SK-N-SH (cell line): ENCODE results near the gene TMEM198. TPM values are rescaled to one million over a fixed set of nuclear protein-coding genes. Genes with fewer than 3 reads are reported as not detected.

Experiments used
- CTCF ChIA-PET: fragments of 300-600, 350-600 bp; formaldehyde crosslinking; extraction: SDS; loops from one replicate; lab custom pipeline; 2021; lab: Yijun Ruan, JAX
- POLR2A ChIA-PET: fragments of 350-600 bp; sonication (Branson Sonifier 250); formaldehyde crosslinking; extraction: SDS; loops from one replicate; lab custom pipeline; 2020; ENCODE audit warnings: antibody characterized with exemption, inconsistent platforms; lab: Yijun Ruan, JAX
- DNase-seq: peaks from one replicate; pipeline ENCODE4 v3.0.0; 2012
- H2AFZ ChIP-seq: fragments of 200-600 bp; sonication (generic); 2 replicates; pipeline ENCODE4 v1.8.1; 2016; ENCODE audit warnings: antibody characterized with exemption, mild to moderate bottlenecking, low read depth
- H3F3A ChIP-seq: fragments of 200-600 bp; sonication (generic); replicated peaks from 2 replicates; pipeline ENCODE3; 2016; ENCODE audit warnings: antibody characterized with exemption, mild to moderate bottlenecking; ENCODE audit not compliant: insufficient read depth
- H3K27ac ChIP-seq, 2 experiments: fragments of 200-500 bp in 1 of 2; fragments of 200-600 bp in 1 of 2; sonication (Bioruptor generic) in 1 of 2; sonication (generic), shearing (Covaris generic) in 1 of 2; 2 replicates each; pipeline versions ENCODE4 v1.5.1 to v1.6.1; 2014 to 2016; ENCODE audit warnings: low read depth in 2 of 2, inconsistent platforms in 1 of 2, low read length in 1 of 2, mild to moderate bottlenecking in 1 of 2, mixed read lengths in 1 of 2
- H3K27me3 ChIP-seq: fragments of 200-600 bp; sonication (generic), shearing (Covaris generic); 2 replicates; pipeline ENCODE4 v1.6.1; 2016; ENCODE audit warnings: mixed run types; ENCODE audit not compliant: insufficient read depth
- H3K36me3 ChIP-seq, 2 experiments: fragments of 200-500 bp in 1 of 2; fragments of 200-600 bp in 1 of 2; sonication (Bioruptor generic) in 1 of 2; sonication (generic) in 1 of 2; replicated peaks in 1 of 2; 2 replicates each; pipeline versions ENCODE3 to v1.5.1; 2014 to 2016; ENCODE audit warnings: low read length in 1 of 2, mild to moderate bottlenecking in 1 of 2; ENCODE audit not compliant: insufficient read depth in 2 of 2, control insufficient read depth in 1 of 2
- H3K4me1 ChIP-seq, 2 experiments: fragments of 200-500 bp in 1 of 2; fragments of 200-600 bp in 1 of 2; sonication (Bioruptor generic) in 1 of 2; sonication (generic), shearing (Covaris generic) in 1 of 2; 2 replicates each; pipeline versions ENCODE4 v1.5.1 to v1.6.1; 2014 to 2016; ENCODE audit warnings: low read depth in 1 of 2, low read length in 1 of 2, mixed run types in 1 of 2; ENCODE audit not compliant: insufficient read depth in 2 of 2, control insufficient read depth in 1 of 2
- H3K4me2 ChIP-seq: fragments of 200-600 bp; sonication (generic), shearing (Covaris generic); 2 replicates; pipeline ENCODE4 v1.6.1; 2017; ENCODE audit warnings: mixed run types
- H3K4me3 ChIP-seq, 2 experiments: fragments of 200-500 bp in 1 of 2; fragments of 200-600 bp in 1 of 2; sonication (Bioruptor generic) in 1 of 2; sonication (generic), shearing (Covaris generic) in 1 of 2; 2 replicates each; pipeline versions ENCODE4 v1.5.1 to v1.8.1; 2014 to 2016; ENCODE audit warnings: low read depth in 2 of 2, inconsistent platforms in 1 of 2, low read length in 1 of 2, mild to moderate bottlenecking in 1 of 2, mixed read lengths in 1 of 2, moderate library complexity in 1 of 2
- H3K79me2 ChIP-seq: fragments of 200-600 bp; sonication (generic); 2 replicates; pipeline ENCODE4 v1.8.1; 2017; ENCODE audit warnings: mild to moderate bottlenecking; ENCODE audit not compliant: insufficient read depth
- H3K9ac ChIP-seq: fragments of 200-600 bp; sonication (generic); 2 replicates; pipeline ENCODE4 v1.6.1; 2017; ENCODE audit warnings: mixed run types
- H3K9me2 ChIP-seq: fragments of 200-600 bp; sonication (generic); 2 replicates; pipeline ENCODE4 v1.6.1; 2017; ENCODE audit warnings: mixed run types
- H3K9me3 ChIP-seq: fragments of 200-600 bp; sonication (generic); 2 replicates; pipeline ENCODE4 v1.6.1; 2017; ENCODE audit warnings: mixed run types, mild to moderate bottlenecking, moderate library complexity
- H4K20me1 ChIP-seq: fragments of 200-600 bp; sonication (generic); 2 replicates; pipeline ENCODE4 v1.6.1; 2017; ENCODE audit warnings: mild to moderate bottlenecking, mixed run types; ENCODE audit not compliant: insufficient read depth
- CTCF ChIP-seq: fragments of 200-600 bp; sonication (generic); IDR thresholded peaks from 2 replicates; pipeline ENCODE4 v1.6.1; 2017; ENCODE audit warnings: antibody characterized with exemption, mild to moderate bottlenecking, moderate library complexity
- FOSL2 ChIP-seq: IDR thresholded peaks from 2 replicates; pipeline ENCODE4 v1.4.0; 2012; ENCODE audit warnings: low read depth, mild to moderate bottlenecking, moderate library complexity, borderline replicate concordance
- FOXJ3 ChIP-seq: sonication (generic); formaldehyde crosslinking; IDR thresholded peaks from 2 replicates; pipeline ENCODE4 v1.5.1; 2020; ENCODE audit warnings: mild to moderate bottlenecking, missing genetic modification reagents
- GABPA ChIP-seq: IDR thresholded peaks from 2 replicates; pipeline ENCODE4 v1.4.0; 2012; ENCODE audit warnings: low read depth, mild to moderate bottlenecking
- GATA2 ChIP-seq: sonication (generic); formaldehyde crosslinking; IDR thresholded peaks from 2 replicates; pipeline ENCODE4 v1.5.0; 2020; ENCODE audit warnings: mild to moderate bottlenecking, missing genetic modification reagents
- IRF3 ChIP-seq: fragments of 150-350 bp; IDR thresholded peaks from 2 replicates; pipeline ENCODE4 v1.6.1; 2016; ENCODE audit warnings: mild to moderate bottlenecking, low read depth, low read length
- JUND ChIP-seq: IDR thresholded peaks from 2 replicates; pipeline ENCODE4 v1.4.0; 2012
- MAX ChIP-seq: IDR thresholded peaks from 2 replicates; pipeline ENCODE4 v1.4.0; 2012; ENCODE audit warnings: low read depth
- MXI1 ChIP-seq: IDR thresholded peaks from 2 replicates; pipeline ENCODE4 v1.6.1; 2012; ENCODE audit warnings: mild to moderate bottlenecking, low read depth, low read length, improper control_type of control experiment
- NRF1 ChIP-seq: IDR thresholded peaks from 2 replicates; pipeline ENCODE4 v1.6.1; 2012; ENCODE audit warnings: low read depth, mild to moderate bottlenecking, low read length
- PBX3 ChIP-seq: IDR thresholded peaks from 2 replicates; pipeline ENCODE4; 2012
- RCOR1 ChIP-seq: fragments of 150-350 bp; IDR thresholded peaks from 2 replicates; pipeline ENCODE4 v1.6.1; 2017; ENCODE audit warnings: antibody characterized with exemption, low read length
- REST ChIP-seq: IDR thresholded peaks from 2 replicates; pipeline ENCODE4 v1.6.1; 2012; ENCODE audit warnings: mild to moderate bottlenecking, low read depth, low read length, moderate library complexity
- RXRA ChIP-seq: IDR thresholded peaks from 2 replicates; pipeline ENCODE4 v1.4.0; 2012; ENCODE audit warnings: low read depth, mild to moderate bottlenecking, borderline replicate concordance
- SIN3A ChIP-seq: IDR thresholded peaks from 2 replicates; pipeline ENCODE4 v1.6.1; 2012; ENCODE audit warnings: low read depth, mild to moderate bottlenecking, low read length, moderate library complexity, borderline replicate concordance
- TCF12 ChIP-seq: IDR thresholded peaks from 2 replicates; pipeline ENCODE4 v1.4.0; 2012
- USF1 ChIP-seq: IDR thresholded peaks from 2 replicates; pipeline ENCODE4 v1.4.0; 2012; ENCODE audit warnings: low read depth, borderline replicate concordance
- WGBS: methylation state at CpG from one replicate; pipeline ENCODE4 v1.1.6; 2017; ENCODE audit warnings: low lambda C conversion rate; 5-methylcytosine and 5-hydroxymethylcytosine counted together
- polyA plus RNA-seq, 3 experiments: library from polyadenylated mRNA; depleted of rRNA; stranded (reverse); fragments of >200 nt; gene quantifications; 2 replicates each; pipeline ENCODE4 v1.2.3, GENCODE V29; 2012

TMEM198 gene
- polyA plus RNA-seq, 1 of the 3 experiments (the other 2 are of a cell fraction), result 4.7 TPM

- TF ChIP-seq REST (no peak), MAX (peak; percentile 31; the same call in 1 of the 2 replicates), RCOR1 (no peak; the same call in 1 of the 2 replicates), FOSL2 (no peak), MXI1 (peak; percentile 95), SIN3A (no peak), PBX3 (no peak), CTCF (no peak)
Measured at GRCh38 chr2:219514196-219514761, 29.5 kb upstream of the TMEM198 start, which contains the start of gene ASIC4 (continued).

GRCh38 chr2:219514836-219515235 is 29.0 kb upstream of the TMEM198 start:
- Histone ChIP-seq H3K79me2 (no peaks in the 10 kb centered on the region), H3K27ac (peak overlapping the region in 1 of 2 experiments; percentile 96; a peak in 2 of 4 replicates), H3K9ac (no peak overlapping the region), H3K9me2 (no peaks in the 10 kb centered on the region), H3K4me3 (peak overlapping the region in 1 of 2 experiments; percentile 29; a peak in 1 of 4 replicates), H3K4me2 (no peak overlapping the region), H2AFZ (no peak overlapping the region), H3K9me3 (no peaks in the 10 kb centered on the region), H4K20me1 (no peaks in the 10 kb centered on the region), H3K4me1 (peaks cover 0 to 94% of the 10 kb centered on the region in 2 experiments; a peak in 2 of 4 replicates), H3K36me3 (no peaks in the 10 kb centered on the region), H3F3A (no peaks in the 10 kb centered on the region), H3K27me3 (peaks cover 33% of the 10 kb centered on the region)
- DNase-seq, result no peak
- TF ChIP-seq REST (no peak), GATA2 (no peak), NRF1 (no peak), FOXJ3 (no peak), SIN3A (no peak), USF1 (no peak), TCF12 (no peak), GABPA (no peak), RXRA (no peak), JUND (no peak), IRF3 (no peak)
- CTCF ChIA-PET, result interaction anchor here (2.1 to 62.1 kb wide), 4 partner anchors 0 to 112 kb away, joined by 6 to 2824 read pairs (median 1418); partner anchors contain the start of genes ASIC4, CHPF, GMPPA and TMEM198
- POLR2A ChIA-PET, result interaction anchor here (1.0 to 13.5 kb wide), 5 partner anchors 12 to 54 kb away, joined by 3 to 210 read pairs (median 5); partner anchors contain the start of gene GMPPA
- WGBS, result no CpG with 5 or more reads among the region's 21 CpGs
